GM18858 (cell line): ENCODE results near the gene PTF1A.

Source experiments
- ATAC-seq: cut with Tn5 transposase; IDR thresholded peaks from one replicate; pipeline ENCODE4 v1.9.1; 2021; ENCODE audit not compliant: unreplicated experiment

Gene PTF1A

GRCh38 chr10:23186697-23187096, 5.4 kb upstream of the PTF1A start:
- ATAC-seq: no peak

GRCh38 chr10:23187155-23187554, 5.0 kb upstream of the PTF1A start:
- no peak for ATAC-seq

- no peak for ATAC-seq
Observed at GRCh38 chr10:23189024-23189423, 3.1 kb upstream of the PTF1A start.

- ATAC-seq: no peak
Observed at GRCh38 chr10:23190872-23191763, 994 bp upstream of the PTF1A start.

- ATAC-seq: no peak
Observed at GRCh38 chr10:23192712-23193434, 761 bp downstream of the PTF1A start.

GRCh38 chr10:23193435-23194074, 1.4 kb downstream of the PTF1A start:
- ATAC-seq: no peak

GRCh38 chr10:23194471-23194965, 2.4 kb downstream of the PTF1A start:
- no peak for ATAC-seq

- no peak for ATAC-seq
Observed at GRCh38 chr10:23194966-23195845, 3.1 kb downstream of the PTF1A start.

- ATAC-seq: no peak
Observed at GRCh38 chr10:23195846-23196600, 3.9 kb downstream of the PTF1A start.

- no peak for ATAC-seq
Observed at GRCh38 chr10:23196915-23197314, 4.8 kb downstream of the PTF1A start.

GRCh38 chr10:23197416-23197861, 5.3 kb downstream of the PTF1A start:
- no peak for ATAC-seq

- ATAC-seq: no peak
Observed at GRCh38 chr10:23198610-23198939, 6.5 kb downstream of the PTF1A start.

- no peak for ATAC-seq
Observed at GRCh38 chr10:23198940-23199767, 7.0 kb downstream of the PTF1A start.

GRCh38 chr10:23199768-23200511, 7.8 kb downstream of the PTF1A start:
- ATAC-seq: no peak

GRCh38 chr10:23200586-23200985, 8.5 kb downstream of the PTF1A start:
- ATAC-seq: no peak

GRCh38 chr10:23200997-23201652, 9.0 kb downstream of the PTF1A start:
- ATAC-seq: no peak

- ATAC-seq: no peak
Observed at GRCh38 chr10:23201837-23202236, 9.7 kb downstream of the PTF1A start.

GRCh38 chr10:23202779-23203178, 10.7 kb downstream of the PTF1A start:
- no peak for ATAC-seq
